Measurements from ENCODE around the gene LZTFL1. TPM values are rescaled to one million over a fixed set of nuclear protein-coding genes. Genes with fewer than 3 reads are reported as not detected.

LZTFL1 gene
- polyA plus RNA-seq, 1 experiment: 32.4 TPM

DNA sequence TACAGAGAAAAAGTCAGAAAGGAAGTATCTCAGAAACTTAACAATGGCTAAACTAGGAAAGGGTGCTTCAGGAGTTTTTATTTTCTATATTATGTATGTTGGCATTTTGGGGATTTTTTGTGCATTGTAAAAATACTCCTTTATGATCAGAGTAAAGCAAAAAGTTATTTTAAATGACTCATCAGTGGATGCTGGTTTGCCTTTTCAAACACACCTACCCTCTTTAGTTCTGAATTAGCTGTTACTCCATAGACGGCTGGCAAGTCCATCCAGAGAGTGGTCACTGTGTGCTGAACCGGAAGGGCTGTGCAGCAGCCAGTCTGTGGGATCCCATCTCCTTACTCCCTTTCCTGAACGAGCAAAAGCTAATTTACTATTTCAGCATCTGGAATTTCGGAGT, 45.4 kb upstream of the LZTFL1 start:
- TF ChIP-seq, protein P1, sequence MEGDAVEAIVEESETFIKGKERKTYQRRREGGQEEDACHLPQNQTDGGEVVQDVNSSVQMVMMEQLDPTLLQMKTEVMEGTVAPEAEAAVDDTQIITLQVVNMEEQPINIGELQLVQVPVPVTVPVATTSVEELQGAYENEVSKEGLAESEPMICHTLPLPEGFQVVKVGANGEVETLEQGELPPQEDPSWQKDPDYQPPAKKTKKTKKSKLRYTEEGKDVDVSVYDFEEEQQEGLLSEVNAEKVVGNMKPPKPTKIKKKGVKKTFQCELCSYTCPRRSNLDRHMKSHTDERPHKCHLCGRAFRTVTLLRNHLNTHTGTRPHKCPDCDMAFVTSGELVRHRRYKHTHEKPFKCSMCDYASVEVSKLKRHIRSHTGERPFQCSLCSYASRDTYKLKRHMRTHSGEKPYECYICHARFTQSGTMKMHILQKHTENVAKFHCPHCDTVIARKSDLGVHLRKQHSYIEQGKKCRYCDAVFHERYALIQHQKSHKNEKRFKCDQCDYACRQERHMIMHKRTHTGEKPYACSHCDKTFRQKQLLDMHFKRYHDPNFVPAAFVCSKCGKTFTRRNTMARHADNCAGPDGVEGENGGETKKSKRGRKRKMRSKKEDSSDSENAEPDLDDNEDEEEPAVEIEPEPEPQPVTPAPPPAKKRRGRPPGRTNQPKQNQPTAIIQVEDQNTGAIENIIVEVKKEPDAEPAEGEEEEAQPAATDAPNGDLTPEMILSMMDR (IDR thresholded peaks at IDR 0.05; ENCODE audit: low read depth, low read length): no peak
- no peak overlapping the region for H3K27ac ChIP-seq (ENCODE audit: low read depth, low read length)
- ChIA-PET CTCF (no interaction called here), POLR2A (no interaction called here)
- no peak overlapping the region for H3K4me3 ChIP-seq (ENCODE audit: low read depth, low read length)
- H3K9me3 ChIP-seq (ENCODE audit: control insufficient read depth, insufficient read depth, low read length): no peaks in the 10 kb centered on the region
- H3K27me3 ChIP-seq (ENCODE audit: control insufficient read depth, insufficient read depth, low read length): peaks cover 28% of the 10 kb centered on the region
- DNase-seq (ENCODE audit: low read depth, low spot score): no peak

DNA sequence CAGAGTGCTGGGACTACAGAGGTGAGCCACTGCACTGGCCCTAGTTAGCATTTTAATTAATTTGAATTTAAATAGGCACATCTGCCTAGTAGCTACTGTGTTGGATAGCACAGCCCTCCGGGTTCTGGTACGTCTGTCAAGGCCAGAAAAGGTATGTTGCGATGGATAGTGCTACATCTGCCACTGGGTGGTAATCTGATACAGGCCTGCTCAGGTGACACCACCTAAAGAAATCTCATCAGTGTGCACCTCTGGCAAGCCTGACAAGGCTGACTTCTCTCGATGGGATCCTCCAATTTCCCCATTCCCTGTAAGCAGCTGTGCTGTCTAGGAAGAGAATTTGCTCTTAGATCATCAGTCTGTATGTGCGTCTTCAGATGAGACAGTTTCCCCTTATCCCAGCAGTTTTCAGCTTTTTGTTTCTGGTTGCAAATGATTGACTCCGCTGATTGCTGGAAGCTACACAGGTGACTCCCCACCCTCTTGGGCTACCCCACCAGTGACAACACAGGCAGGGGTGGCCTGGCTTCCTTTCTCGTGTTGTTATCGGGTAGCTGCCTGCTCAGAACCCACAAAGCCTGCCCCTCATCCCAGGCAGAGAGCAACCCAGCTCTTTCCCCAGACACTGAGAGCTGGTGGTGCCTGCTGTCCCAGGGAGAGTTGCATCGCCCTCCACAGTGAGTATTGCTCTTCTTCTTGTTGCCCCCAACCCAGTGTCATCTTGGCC, 44.2 kb upstream of the LZTFL1 start, which contains the start of gene CCR9:
Gene CCR9 (plus strand): TSS at position 565 of the 727 bp plus-strand sequence. CDS start 8,391 bp downstream, outside the sequence.
- Histone ChIP-seq H3K27ac (ENCODE audit: low read depth, low read length) (no peak within 1 kb of the TSS), H3K27me3 (ENCODE audit: control insufficient read depth, insufficient read depth, low read length) (peaks cover 30% of the 10 kb centered on the region), H3K4me3 (ENCODE audit: low read depth, low read length) (no peak within 1 kb of the TSS), H3K9me3 (ENCODE audit: control insufficient read depth, insufficient read depth, low read length) (no peaks in the 10 kb centered on the region)
- DNase-seq (ENCODE audit: low read depth, low spot score): no peak
- ChIA-PET POLR2A (no interaction called here), CTCF (no interaction called here)
- TF ChIP-seq, protein P1 (IDR thresholded peaks at IDR 0.05; ENCODE audit: low read depth, low read length): no peak

DNA sequence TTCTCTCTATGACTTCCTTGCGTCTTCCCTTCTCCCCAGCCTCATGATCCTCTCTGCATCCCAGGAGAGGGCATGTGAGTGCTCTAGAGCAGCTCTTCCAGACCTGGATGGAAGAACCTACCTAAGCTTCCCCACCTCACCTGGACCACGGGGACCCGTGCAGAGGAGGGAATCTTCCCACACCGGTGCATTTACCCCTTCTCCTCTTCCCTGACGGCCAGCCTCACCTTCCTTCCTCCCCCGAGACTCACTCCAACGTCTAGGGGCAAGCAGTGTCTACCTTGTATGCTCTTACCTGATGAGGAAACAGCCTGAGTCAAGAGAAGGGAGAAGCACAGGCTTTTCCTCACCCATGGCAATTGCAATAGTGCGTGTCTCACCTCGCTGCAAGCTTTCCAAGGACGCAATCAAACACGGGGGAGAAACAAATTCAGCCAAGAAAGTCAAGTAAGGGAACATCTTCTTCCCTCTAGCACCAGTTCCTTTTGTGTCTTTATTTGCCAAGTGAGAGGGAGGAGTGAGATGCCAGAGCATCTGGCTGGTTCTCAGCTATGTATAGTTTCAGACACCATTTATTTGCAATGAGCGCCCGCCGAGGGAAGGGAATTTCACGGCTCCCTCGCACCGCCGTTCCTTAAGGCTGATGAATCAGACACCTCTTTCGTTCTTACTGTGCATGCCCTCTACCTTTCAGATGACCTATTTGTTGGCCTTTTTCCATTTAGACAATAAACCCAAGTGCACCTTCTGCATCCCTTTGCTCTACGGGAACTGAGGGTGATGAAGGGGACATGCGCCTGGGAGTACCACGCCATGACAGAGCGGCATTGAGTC, 42.7 kb upstream of the LZTFL1 start:
- no peak for DNase-seq (ENCODE audit: low read depth, low spot score)
- no peak overlapping the region for H3K4me3 ChIP-seq (ENCODE audit: low read depth, low read length)
- H3K9me3 ChIP-seq (ENCODE audit: control insufficient read depth, insufficient read depth, low read length): no peaks in the 10 kb centered on the region
- peaks cover 32% of the 10 kb centered on the region for H3K27me3 ChIP-seq (ENCODE audit: control insufficient read depth, insufficient read depth, low read length)
- CTCF ChIA-PET: interaction anchor here (0.8 kb wide), 1 partner anchor 195 kb away, joined by 3 read pairs; no protein-coding TSS in a partner anchor
- no peak overlapping the region for H3K27ac ChIP-seq (ENCODE audit: low read depth, low read length)
- TF ChIP-seq, protein P1 (IDR thresholded peaks at IDR 0.05; ENCODE audit: low read depth, low read length): no peak
- POLR2A ChIA-PET: no interaction called here

DNA sequence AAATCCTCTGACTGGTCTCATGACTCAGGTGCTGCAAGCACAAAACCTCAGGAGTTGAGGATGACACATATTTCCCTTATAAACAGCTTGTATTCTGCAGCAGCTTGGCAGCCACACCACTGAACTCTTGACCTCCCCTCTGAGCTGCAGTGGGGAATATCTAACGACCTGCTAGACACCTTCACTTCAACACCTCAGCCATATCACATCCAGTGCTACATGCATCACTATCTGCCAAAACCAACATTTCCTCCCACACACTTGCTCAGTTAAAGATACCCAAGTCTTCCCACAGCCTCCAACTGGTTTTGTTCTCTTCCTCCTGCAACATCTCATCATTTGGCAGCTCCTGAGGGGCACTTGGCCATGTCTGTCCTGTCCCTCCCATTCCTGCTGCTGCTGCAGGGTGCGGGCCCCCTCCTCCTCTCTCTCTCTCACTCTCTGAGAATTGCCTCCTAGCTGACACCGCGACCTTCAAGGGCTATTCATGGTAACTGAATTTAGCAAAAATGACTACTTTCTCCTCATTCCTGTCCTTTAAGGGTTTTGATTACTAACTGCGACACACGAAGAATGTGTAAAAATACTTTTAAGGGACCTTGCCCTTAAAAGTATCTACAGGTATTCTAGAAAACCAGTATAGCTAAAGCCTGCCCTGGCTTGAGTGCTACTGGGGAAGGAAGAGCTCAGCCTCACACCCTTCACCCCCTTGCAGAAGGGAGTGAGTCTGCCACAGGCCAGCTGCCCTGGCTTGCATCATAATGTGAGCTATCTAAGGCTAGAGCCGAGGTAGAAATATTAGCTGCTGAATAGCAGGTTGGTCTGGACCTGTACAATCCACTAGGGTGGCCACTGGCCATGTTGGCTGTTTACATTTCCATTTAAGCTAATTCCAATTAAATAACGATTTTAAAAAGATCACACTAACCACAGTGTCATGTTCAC, 39.4 kb upstream of the LZTFL1 start:
- Histone ChIP-seq H3K27me3 (ENCODE audit: control insufficient read depth, insufficient read depth, low read length) (peaks cover 32% of the 10 kb centered on the region), H3K4me3 (ENCODE audit: low read depth, low read length) (no peak overlapping the region), H3K27ac (ENCODE audit: low read depth, low read length) (no peak overlapping the region), H3K9me3 (ENCODE audit: control insufficient read depth, insufficient read depth, low read length) (no peaks in the 10 kb centered on the region)
- POLR2A ChIA-PET: interaction anchor here (0.9 kb wide), 1 partner anchor 14 kb away, joined by 3 read pairs; no protein-coding TSS in a partner anchor
- TF ChIP-seq, protein P1 (IDR thresholded peaks at IDR 0.05; ENCODE audit: low read depth, low read length): no peak
- CTCF ChIA-PET: interaction anchor here (0.9 kb wide), 1 partner anchor 198 kb away, joined by 3 read pairs; no protein-coding TSS in a partner anchor
- DNase-seq (ENCODE audit: low read depth, low spot score): no peak

All from AG04450 (cell line).